Measurements from ENCODE around the gene HINT1.

DNA sequence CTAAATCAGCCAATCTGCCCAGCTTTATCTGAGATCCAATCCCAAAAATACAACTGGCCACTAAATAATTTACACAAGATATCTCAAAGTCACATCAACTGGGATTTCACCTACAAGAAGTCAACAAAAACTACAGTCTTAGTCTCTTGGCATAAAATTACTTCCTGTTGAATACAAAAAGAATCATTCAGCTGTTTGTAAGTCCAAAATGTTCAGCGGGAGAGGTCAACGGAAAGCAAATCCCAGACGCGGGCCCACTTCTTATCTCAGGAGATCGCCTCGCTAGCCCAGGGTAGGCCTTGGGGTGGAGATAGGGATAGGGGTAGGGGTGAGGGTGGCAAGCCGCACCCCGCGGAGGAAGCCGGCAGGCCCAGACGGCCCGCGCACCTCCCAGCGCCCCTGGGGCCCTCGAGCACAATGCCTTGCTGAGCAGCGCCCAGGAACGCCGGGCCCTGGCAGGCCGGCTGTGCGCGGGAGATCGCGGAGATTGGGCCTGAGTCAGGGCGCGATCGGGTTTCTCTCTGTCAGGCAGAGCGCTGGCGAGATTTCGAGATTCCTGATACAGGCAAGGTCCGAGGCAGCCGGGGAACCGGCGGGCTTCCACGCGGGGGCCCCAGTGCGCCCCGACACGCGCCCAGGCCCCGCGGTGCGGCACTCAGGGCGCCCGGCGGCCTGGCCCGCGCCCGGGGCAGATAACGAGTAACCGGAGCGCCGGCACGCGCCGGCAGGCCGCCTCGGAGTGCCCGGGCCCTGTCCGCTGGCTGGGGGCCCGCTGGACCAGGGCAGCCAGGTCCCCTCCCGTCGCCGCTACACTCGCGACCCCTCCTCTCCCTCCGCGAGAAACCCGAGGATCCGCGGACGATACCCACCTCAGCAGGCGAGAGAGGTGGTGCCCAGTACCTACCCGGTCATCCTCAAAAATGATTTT, 601 bp downstream of the HINT1 start:
- TF ChIP-seq, protein P1, sequence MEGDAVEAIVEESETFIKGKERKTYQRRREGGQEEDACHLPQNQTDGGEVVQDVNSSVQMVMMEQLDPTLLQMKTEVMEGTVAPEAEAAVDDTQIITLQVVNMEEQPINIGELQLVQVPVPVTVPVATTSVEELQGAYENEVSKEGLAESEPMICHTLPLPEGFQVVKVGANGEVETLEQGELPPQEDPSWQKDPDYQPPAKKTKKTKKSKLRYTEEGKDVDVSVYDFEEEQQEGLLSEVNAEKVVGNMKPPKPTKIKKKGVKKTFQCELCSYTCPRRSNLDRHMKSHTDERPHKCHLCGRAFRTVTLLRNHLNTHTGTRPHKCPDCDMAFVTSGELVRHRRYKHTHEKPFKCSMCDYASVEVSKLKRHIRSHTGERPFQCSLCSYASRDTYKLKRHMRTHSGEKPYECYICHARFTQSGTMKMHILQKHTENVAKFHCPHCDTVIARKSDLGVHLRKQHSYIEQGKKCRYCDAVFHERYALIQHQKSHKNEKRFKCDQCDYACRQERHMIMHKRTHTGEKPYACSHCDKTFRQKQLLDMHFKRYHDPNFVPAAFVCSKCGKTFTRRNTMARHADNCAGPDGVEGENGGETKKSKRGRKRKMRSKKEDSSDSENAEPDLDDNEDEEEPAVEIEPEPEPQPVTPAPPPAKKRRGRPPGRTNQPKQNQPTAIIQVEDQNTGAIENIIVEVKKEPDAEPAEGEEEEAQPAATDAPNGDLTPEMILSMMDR (IDR thresholded peaks at IDR 0.05): no peak
- peak; percentile 87; the same call in 1 of the 2 replicates for TF ChIP-seq ZFX (IDR thresholded peaks at IDR 0.05; ENCODE audit: borderline replicate concordance)
